ENCODE measurements around the gene CMSS1.
"Not testable (repeated sequence)": the region's sequence is repeated elsewhere in the genome, so short reads cannot be mapped to it uniquely, and the experiment has no call there.

GRCh38 chr3:100051513-100051912 is 233.9 kb downstream of the CMSS1 start:
- TF ChIP-seq, protein P1, sequence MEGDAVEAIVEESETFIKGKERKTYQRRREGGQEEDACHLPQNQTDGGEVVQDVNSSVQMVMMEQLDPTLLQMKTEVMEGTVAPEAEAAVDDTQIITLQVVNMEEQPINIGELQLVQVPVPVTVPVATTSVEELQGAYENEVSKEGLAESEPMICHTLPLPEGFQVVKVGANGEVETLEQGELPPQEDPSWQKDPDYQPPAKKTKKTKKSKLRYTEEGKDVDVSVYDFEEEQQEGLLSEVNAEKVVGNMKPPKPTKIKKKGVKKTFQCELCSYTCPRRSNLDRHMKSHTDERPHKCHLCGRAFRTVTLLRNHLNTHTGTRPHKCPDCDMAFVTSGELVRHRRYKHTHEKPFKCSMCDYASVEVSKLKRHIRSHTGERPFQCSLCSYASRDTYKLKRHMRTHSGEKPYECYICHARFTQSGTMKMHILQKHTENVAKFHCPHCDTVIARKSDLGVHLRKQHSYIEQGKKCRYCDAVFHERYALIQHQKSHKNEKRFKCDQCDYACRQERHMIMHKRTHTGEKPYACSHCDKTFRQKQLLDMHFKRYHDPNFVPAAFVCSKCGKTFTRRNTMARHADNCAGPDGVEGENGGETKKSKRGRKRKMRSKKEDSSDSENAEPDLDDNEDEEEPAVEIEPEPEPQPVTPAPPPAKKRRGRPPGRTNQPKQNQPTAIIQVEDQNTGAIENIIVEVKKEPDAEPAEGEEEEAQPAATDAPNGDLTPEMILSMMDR (IDR thresholded peaks at IDR 0.05) = not testable (repeated sequence)
- TF ChIP-seq POLR2A (IDR thresholded peaks at IDR 0.05) = not testable (repeated sequence)

All from heart left ventricle (tissue), 13 donors.